Endothelial cell (in vitro differentiated cells): ENCODE results near the gene FIBCD1. TPM values are rescaled to one million over a fixed set of nuclear protein-coding genes. Genes with fewer than 3 reads are reported as not detected.

Source experiments
- DNase-seq: peaks from one replicate; pipeline ENCODE4 v3.0.0; 2021; ENCODE audit warnings: low spot score
- H3K27ac Mint-ChIP-seq: one replicate; pipeline ENCODE4 v1.8.0; 2021; ENCODE audit warnings: mixed read lengths, inconsistent platforms; ENCODE audit not compliant: unreplicated experiment
- H3K27me3 Mint-ChIP-seq: one replicate; pipeline ENCODE4 v1.8.0; 2021; ENCODE audit warnings: mild to moderate bottlenecking, moderate library complexity, mixed read lengths, inconsistent platforms; ENCODE audit not compliant: unreplicated experiment
- H3K36me3 Mint-ChIP-seq: one replicate; pipeline ENCODE4 v1.8.0; 2021; ENCODE audit warnings: mild to moderate bottlenecking, low read depth, mixed read lengths, inconsistent platforms; ENCODE audit not compliant: unreplicated experiment
- H3K4me1 Mint-ChIP-seq: one replicate; pipeline ENCODE4 v1.8.0; 2021; ENCODE audit warnings: mild to moderate bottlenecking, mixed read lengths, inconsistent platforms; ENCODE audit not compliant: unreplicated experiment
- H3K4me3 Mint-ChIP-seq: one replicate; pipeline ENCODE4 v1.8.0; 2021; ENCODE audit warnings: mild to moderate bottlenecking, mixed read lengths, inconsistent platforms; ENCODE audit not compliant: unreplicated experiment
- H3K9me3 Mint-ChIP-seq: one replicate; pipeline ENCODE4 v1.8.0; 2021; ENCODE audit warnings: mixed read lengths, inconsistent platforms; ENCODE audit not compliant: unreplicated experiment
- CTCF ChIP-seq: fragments of 200-600 bp; sonication (generic); IDR thresholded peaks from one replicate; pipeline ENCODE4 v1.5.0; 2021; ENCODE audit warnings: antibody characterized with exemption; ENCODE audit not compliant: unreplicated experiment
- total RNA-seq: library from RNA; stranded (reverse); fragmentation: NEBNext Ultra II Directional; extraction: Animal tissue kit (Norgen Biotek cat#: 25700); gene quantifications from one replicate; pipeline ENCODE4 v1.2.1, GENCODE V29; 2021; ENCODE audit not compliant: unreplicated experiment

The FIBCD1 gene
- total RNA-seq, 1 donor from 2014 or later: 0.33 TPM

- Mint-ChIP-seq H3K36me3 (peaks cover 2% of the 10 kb centered on the region), H3K27me3 (peaks cover 13% of the 10 kb centered on the region), H3K4me3 (no peak overlapping the region), H3K4me1 (peaks cover 9% of the 10 kb centered on the region), H3K27ac (no peak overlapping the region), H3K9me3 (no peaks in the 10 kb centered on the region)
- no peak for TF ChIP-seq CTCF
- no peak for DNase-seq
These were observed 41.0 kb downstream of the FIBCD1 start for GRCh38 chr9:130897848-130898551.

- H3K9me3 Mint-ChIP-seq: no peaks in the 10 kb centered on the region
- TF ChIP-seq CTCF: no peak
- no peak for DNase-seq
- H3K4me3 Mint-ChIP-seq: no peak overlapping the region
- H3K27ac Mint-ChIP-seq: no peak overlapping the region
- H3K27me3 Mint-ChIP-seq: peaks cover 17% of the 10 kb centered on the region
- peaks cover 9% of the 10 kb centered on the region for H3K36me3 Mint-ChIP-seq
- H3K4me1 Mint-ChIP-seq: peaks cover 9% of the 10 kb centered on the region
These were observed 41.8 kb downstream of the FIBCD1 start for GRCh38 chr9:130897105-130897751.

GRCh38 chr9:130896233-130897014 lies 42.6 kb downstream of the FIBCD1 start, which contains the start of gene QRFP:
Gene QRFP (minus strand): TSS chr9:130896812. CDS start chr9:130893838, 2,974 bp downstream.
- H3K9me3 Mint-ChIP-seq: no peaks in the 10 kb centered on the region

GRCh38 chr9:130895481-130896232 lies 43.4 kb downstream of the FIBCD1 start:
- peaks cover 16% of the 10 kb centered on the region for H3K27me3 Mint-ChIP-seq
- TF ChIP-seq CTCF: no peak
- H3K4me3 Mint-ChIP-seq: no peak overlapping the region
- peaks cover 10% of the 10 kb centered on the region for H3K36me3 Mint-ChIP-seq
- DNase-seq: no peak
- peaks cover 9% of the 10 kb centered on the region for H3K4me1 Mint-ChIP-seq
- no peaks in the 10 kb centered on the region for H3K9me3 Mint-ChIP-seq
- no peak overlapping the region for H3K27ac Mint-ChIP-seq

More at GRCh38 chr9:130896233-130897014, 42.6 kb downstream of the FIBCD1 start, which contains the start of gene QRFP:
- Mint-ChIP-seq H3K36me3 (peaks cover 9% of the 10 kb centered on the region), H3K27me3 (peaks cover 17% of the 10 kb centered on the region), H3K27ac (no peak within 1 kb of the TSS), H3K4me1 (peaks cover 9% of the 10 kb centered on the region), H3K4me3 (no peak within 1 kb of the TSS)
- TF ChIP-seq CTCF: no peak
- no peak for DNase-seq
